K562 (cell line): ENCODE data around the gene TM2D3. TPM values are rescaled to one million over a fixed set of nuclear protein-coding genes. Genes with fewer than 3 reads are reported as not detected.
A peak's percentile ranks its signal among the peaks of the same experiment; 100 is the strongest.

Experiments used
- ARHGAP35 ChIP-seq: fragments of 450-650 bp; IDR thresholded peaks from 2 replicates; pipeline ENCODE4 v1.6.1; 2018; ENCODE audit not compliant: partially characterized antibody
- EZH2 ChIP-seq: IDR thresholded peaks from 2 replicates; pipeline ENCODE4 v1.6.1; 2012; ENCODE audit warnings: low read depth, mild to moderate bottlenecking, inconsistent platforms, low read length, borderline replicate concordance
- FOXP1 ChIP-seq: sonication (generic); formaldehyde crosslinking; IDR thresholded peaks from 2 replicates; pipeline ENCODE4 v1.8.0; 2022; ENCODE audit warnings: mild to moderate bottlenecking, missing genetic modification reagents
- HCFC1 ChIP-seq: IDR thresholded peaks from 2 replicates; pipeline ENCODE4 v1.6.1; 2012; ENCODE audit warnings: low read depth, low read length, improper control_type of control experiment
- HMG20B ChIP-seq: fragments of 250-450 bp; sonication (Bioruptor Pico); IDR thresholded peaks from 2 replicates; pipeline ENCODE4 v1.5.0; 2021; ENCODE audit warnings: mild to moderate bottlenecking
- HMGN3 ChIP-seq: IDR thresholded peaks from 2 replicates; pipeline ENCODE4 v1.6.1; 2011; ENCODE audit warnings: borderline replicate concordance, low read depth, mild to moderate bottlenecking, mixed read lengths, low read length; ENCODE audit not compliant: insufficient read length; ENCODE audit errors: extremely low read depth
- KLF13 ChIP-seq: fragments of 450-650 bp; IDR thresholded peaks from 2 replicates; pipeline ENCODE4 v1.6.1; 2016; ENCODE audit warnings: missing genetic modification characterization, low read depth, mild to moderate bottlenecking, missing compliant biosample characterization, moderate library complexity, borderline replicate concordance
- NFYB ChIP-seq: IDR thresholded peaks from 2 replicates; pipeline ENCODE4 v1.6.1; 2011; ENCODE audit warnings: mild to moderate bottlenecking, moderate library complexity; ENCODE audit not compliant: insufficient read length; ENCODE audit errors: extremely low read depth
- STAT5A ChIP-seq: IDR thresholded peaks from 2 replicates; pipeline ENCODE4 v1.6.1; 2012; ENCODE audit warnings: low read length, inconsistent platforms, borderline replicate concordance
- ZNF217 ChIP-seq: sonication (generic); formaldehyde crosslinking; IDR thresholded peaks from 2 replicates; pipeline ENCODE4 v1.8.0; 2022; ENCODE audit warnings: mild to moderate bottlenecking, missing genetic modification reagents
- ZNF224 ChIP-seq: sonication (generic); formaldehyde crosslinking; IDR thresholded peaks from 2 replicates; pipeline ENCODE4 v1.8.0; 2022; ENCODE audit warnings: mild to moderate bottlenecking, missing genetic modification reagents
- ZNF316 ChIP-seq: fragments of 450-650 bp; IDR thresholded peaks from 2 replicates; pipeline ENCODE4 v1.6.1; 2016
- ZNF668 ChIP-seq: fragments of 250-450 bp; sonication (Bioruptor Pico); IDR thresholded peaks from 2 replicates; pipeline ENCODE4 v1.8.0; 2022; ENCODE audit warnings: mild to moderate bottlenecking, inconsistent platforms
- polyA plus RNA-seq, 8 experiments: library from polyadenylated mRNA; depleted of rRNA in 4 of 8; stranded (reverse) in 5 of 8; unstranded in 3 of 8; fragments of >200 nt; fragmentation: Nextera tagmentation in 2 of 8; fragmentation: Illumina TruSeq in 1 of 8; extraction: Ambion mirVana in 2 of 8; extraction: Trizol in 1 of 8; gene quantifications; 2 replicates each; pipeline versions ENCODE4 v1.2.1 to v1.2.3, GENCODE V29; 2011 to 2014; ENCODE audit warnings: inconsistent platforms in 1 of 8, missing spikeins in 1 of 8
- total RNA-seq, 7 experiments: library from RNA; depleted of rRNA in 6 of 7; stranded (reverse); fragments of >200 nt in 6 of 7; fragmentation: Illumina TruSeq in 2 of 7; extraction: Trizol in 2 of 7; gene quantifications; 2 replicates each; pipeline versions ENCODE4 v1.2.1 to v1.2.3, GENCODE V29; 2011 to 2021; ENCODE audit warnings: low replicate concordance in 1 of 7
- TF ChIP-seq, protein P1 (sequence below): sonication (generic); formaldehyde crosslinking; IDR thresholded peaks from 2 replicates; pipeline ENCODE4 v1.8.1; 2022; ENCODE audit warnings: missing genetic modification reagents
- TF ChIP-seq, protein P2 (sequence below): sonication (generic); formaldehyde crosslinking; IDR thresholded peaks from 2 replicates; pipeline ENCODE4 v1.8.0; 2023; ENCODE audit warnings: missing genetic modification reagents, mild to moderate bottlenecking, borderline replicate concordance
- TF ChIP-seq, protein P3 (sequence below): IDR thresholded peaks from 3 replicates; pipeline ENCODE4 v1.6.1; 2011; ENCODE audit warnings: borderline replicate concordance, mild to moderate bottlenecking, moderate library complexity; ENCODE audit not compliant: insufficient read length; ENCODE audit errors: extremely low read depth
- TF ChIP-seq, protein P4 (sequence below): fragments of 250-450 bp; sonication (Bioruptor Pico); IDR thresholded peaks from 2 replicates; pipeline ENCODE4 v1.5.1; 2021; ENCODE audit warnings: mild to moderate bottlenecking

The TM2D3 gene
- total and polyA plus RNA-seq, 9 of the 15 experiments (the other 6 are each of a cell fraction or from before 2014, with no cell fraction given): 16.5 to 67.9 (median 31.3) TPM

DNA sequence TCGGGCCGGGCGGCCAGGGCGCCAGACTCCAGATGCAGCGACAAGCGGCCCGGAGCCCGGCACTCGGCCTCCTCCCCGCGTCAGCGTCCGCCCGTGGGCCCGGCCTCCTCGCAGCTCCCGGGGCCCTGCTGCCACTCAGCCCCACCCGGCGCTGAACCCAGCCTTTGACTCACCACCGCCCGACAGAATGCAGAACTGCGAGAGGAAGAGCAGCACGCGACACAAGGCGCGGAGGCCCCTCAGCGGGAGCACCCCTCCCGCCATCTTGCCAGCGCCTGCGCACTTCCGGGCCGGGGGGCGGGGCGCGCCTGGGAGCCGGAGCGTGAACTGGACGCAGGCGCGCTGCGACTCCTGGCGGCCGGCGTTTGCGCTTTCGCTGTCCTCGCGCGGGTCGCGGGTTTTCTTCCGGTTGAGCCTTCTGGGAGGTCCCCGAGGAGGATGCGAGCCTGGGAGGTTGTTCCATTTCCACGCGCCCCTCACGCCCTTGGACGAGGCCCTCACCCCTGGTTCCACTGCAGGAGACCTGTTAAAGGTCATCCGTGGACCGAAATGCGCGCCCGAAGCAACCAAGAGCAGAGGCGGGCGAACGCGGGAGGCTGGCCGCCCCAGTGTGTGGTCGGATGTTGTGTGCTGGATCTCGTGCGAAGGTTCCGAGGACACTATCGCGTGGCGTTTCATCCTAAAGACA is at the start of gene TM2D3 (continued):
- TF ChIP-seq STAT5A: no peak
- TF ChIP-seq HMG20B (CRISPR knock-in tag): no peak
- TF ChIP-seq, protein P1, sequence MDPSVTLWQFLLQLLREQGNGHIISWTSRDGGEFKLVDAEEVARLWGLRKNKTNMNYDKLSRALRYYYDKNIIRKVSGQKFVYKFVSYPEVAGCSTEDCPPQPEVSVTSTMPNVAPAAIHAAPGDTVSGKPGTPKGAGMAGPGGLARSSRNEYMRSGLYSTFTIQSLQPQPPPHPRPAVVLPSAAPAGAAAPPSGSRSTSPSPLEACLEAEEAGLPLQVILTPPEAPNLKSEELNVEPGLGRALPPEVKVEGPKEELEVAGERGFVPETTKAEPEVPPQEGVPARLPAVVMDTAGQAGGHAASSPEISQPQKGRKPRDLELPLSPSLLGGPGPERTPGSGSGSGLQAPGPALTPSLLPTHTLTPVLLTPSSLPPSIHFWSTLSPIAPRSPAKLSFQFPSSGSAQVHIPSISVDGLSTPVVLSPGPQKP (CRISPR knock-in tag): 0 out of 2 replicates have a peak, but pooled peaks have one; percentile 78
- TF ChIP-seq, protein P2, sequence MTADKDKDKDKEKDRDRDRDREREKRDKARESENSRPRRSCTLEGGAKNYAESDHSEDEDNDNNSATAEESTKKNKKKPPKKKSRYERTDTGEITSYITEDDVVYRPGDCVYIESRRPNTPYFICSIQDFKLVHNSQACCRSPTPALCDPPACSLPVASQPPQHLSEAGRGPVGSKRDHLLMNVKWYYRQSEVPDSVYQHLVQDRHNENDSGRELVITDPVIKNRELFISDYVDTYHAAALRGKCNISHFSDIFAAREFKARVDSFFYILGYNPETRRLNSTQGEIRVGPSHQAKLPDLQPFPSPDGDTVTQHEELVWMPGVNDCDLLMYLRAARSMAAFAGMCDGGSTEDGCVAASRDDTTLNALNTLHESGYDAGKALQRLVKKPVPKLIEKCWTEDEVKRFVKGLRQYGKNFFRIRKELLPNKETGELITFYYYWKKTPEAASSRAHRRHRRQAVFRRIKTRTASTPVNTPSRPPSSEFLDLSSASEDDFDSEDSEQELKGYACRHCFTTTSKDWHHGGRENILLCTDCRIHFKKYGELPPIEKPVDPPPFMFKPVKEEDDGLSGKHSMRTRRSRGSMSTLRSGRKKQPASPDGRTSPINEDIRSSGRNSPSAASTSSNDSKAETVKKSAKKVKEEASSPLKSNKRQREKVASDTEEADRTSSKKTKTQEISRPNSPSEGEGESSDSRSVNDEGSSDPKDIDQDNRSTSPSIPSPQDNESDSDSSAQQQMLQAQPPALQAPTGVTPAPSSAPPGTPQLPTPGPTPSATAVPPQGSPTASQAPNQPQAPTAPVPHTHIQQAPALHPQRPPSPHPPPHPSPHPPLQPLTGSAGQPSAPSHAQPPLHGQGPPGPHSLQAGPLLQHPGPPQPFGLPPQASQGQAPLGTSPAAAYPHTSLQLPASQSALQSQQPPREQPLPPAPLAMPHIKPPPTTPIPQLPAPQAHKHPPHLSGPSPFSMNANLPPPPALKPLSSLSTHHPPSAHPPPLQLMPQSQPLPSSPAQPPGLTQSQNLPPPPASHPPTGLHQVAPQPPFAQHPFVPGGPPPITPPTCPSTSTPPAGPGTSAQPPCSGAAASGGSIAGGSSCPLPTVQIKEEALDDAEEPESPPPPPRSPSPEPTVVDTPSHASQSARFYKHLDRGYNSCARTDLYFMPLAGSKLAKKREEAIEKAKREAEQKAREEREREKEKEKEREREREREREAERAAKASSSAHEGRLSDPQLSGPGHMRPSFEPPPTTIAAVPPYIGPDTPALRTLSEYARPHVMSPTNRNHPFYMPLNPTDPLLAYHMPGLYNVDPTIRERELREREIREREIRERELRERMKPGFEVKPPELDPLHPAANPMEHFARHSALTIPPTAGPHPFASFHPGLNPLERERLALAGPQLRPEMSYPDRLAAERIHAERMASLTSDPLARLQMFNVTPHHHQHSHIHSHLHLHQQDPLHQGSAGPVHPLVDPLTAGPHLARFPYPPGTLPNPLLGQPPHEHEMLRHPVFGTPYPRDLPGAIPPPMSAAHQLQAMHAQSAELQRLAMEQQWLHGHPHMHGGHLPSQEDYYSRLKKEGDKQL (CRISPR knock-in tag): no peak
- peak; percentile 70; the same call in 1 of the 2 replicates for TF ChIP-seq ZNF224
- TF ChIP-seq FOXP1 (CRISPR knock-in tag): peak; percentile 90
- no peak for TF ChIP-seq ARHGAP35
- peak; percentile 58 for TF ChIP-seq HMGN3
- peak; percentile 93 for TF ChIP-seq KLF13
- TF ChIP-seq EZH2: no peak
- TF ChIP-seq, protein P3, sequence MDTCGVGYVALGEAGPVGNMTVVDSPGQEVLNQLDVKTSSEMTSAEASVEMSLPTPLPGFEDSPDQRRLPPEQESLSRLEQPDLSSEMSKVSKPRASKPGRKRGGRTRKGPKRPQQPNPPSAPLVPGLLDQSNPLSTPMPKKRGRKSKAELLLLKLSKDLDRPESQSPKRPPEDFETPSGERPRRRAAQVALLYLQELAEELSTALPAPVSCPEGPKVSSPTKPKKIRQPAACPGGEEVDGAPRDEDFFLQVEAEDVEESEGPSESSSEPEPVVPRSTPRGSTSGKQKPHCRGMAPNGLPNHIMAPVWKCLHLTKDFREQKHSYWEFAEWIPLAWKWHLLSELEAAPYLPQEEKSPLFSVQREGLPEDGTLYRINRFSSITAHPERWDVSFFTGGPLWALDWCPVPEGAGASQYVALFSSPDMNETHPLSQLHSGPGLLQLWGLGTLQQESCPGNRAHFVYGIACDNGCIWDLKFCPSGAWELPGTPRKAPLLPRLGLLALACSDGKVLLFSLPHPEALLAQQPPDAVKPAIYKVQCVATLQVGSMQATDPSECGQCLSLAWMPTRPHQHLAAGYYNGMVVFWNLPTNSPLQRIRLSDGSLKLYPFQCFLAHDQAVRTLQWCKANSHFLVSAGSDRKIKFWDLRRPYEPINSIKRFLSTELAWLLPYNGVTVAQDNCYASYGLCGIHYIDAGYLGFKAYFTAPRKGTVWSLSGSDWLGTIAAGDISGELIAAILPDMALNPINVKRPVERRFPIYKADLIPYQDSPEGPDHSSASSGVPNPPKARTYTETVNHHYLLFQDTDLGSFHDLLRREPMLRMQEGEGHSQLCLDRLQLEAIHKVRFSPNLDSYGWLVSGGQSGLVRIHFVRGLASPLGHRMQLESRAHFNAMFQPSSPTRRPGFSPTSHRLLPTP: no peak
- peak; percentile 81 for TF ChIP-seq HCFC1
- no peak for TF ChIP-seq ZNF217 (CRISPR knock-in tag)
- TF ChIP-seq ZNF316: no peak
- TF ChIP-seq, protein P4, sequence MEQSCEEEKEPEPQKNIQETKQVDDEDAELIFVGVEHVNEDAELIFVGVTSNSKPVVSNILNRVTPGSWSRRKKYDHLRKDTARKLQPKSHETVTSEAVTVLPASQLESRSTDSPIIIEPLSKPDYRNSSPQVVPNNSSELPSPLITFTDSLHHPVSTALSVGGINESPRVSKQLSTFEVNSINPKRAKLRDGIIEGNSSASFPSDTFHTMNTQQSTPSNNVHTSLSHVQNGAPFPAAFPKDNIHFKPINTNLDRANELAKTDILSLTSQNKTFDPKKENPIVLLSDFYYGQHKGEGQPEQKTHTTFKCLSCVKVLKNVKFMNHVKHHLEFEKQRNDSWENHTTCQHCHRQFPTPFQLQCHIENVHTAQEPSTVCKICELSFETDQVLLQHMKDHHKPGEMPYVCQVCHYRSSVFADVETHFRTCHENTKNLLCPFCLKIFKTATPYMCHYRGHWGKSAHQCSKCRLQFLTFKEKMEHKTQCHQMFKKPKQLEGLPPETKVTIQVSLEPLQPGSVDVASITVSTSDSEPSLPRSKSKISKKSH: no peak
- TF ChIP-seq ZNF668 (CRISPR knock-in tag): no peak
- TF ChIP-seq NFYB: no peak
